ENCODE results near the gene TIMM9. TPM values are rescaled to one million over a fixed set of nuclear protein-coding genes. Genes with fewer than 3 reads are reported as not detected.

Gene TIMM9
- polyA plus RNA-seq, 1 of the 3 experiments (the other 2 are of a cell fraction) = 17.9 TPM

DNA sequence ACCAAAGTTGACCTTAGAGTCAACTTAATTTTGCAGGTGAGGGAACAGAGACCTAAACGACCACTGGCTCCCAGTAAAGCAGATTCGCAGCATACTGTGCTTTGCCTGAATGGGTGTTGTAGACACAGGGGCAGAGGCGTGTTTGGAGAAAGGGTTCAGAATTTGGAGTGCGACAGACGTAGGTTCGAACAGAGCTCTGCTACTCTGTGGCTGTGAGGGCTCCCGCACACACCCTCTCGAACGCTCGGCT lies 31.8 kb downstream of the TIMM9 start:
- no peaks in the 10 kb centered on the region for H3K27me3 ChIP-seq (ENCODE audit: insufficient read depth)
- H3K9me3 ChIP-seq = no peaks in the 10 kb centered on the region
- no peaks in the 10 kb centered on the region for H4K20me1 ChIP-seq (ENCODE audit: insufficient read depth)
- peaks cover 0 to 6% of the 10 kb centered on the region in 2 experiments; a peak in 1 of 4 replicates for H3K4me1 ChIP-seq (ENCODE audit: control insufficient read depth in 1 of 2, insufficient read depth in 2 of 2, low read depth in 1 of 2, low read length in 1 of 2)
- no peaks in the 10 kb centered on the region for H3K9me2 ChIP-seq
- no peak for DNase-seq
- TF ChIP-seq RAD21 (IDR thresholded peaks at IDR 0.05; ENCODE audit: low read length) (no peak), RCOR1 (IDR thresholded peaks at IDR 0.05; ENCODE audit: low read length) (no peak), MEF2A (IDR thresholded peaks at IDR 0.05; ENCODE audit: borderline replicate concordance, low read depth) (no peak), TAF1 (IDR thresholded peaks at IDR 0.05; ENCODE audit: borderline replicate concordance, low read depth, low read length) (no peak), TEAD4 (IDR thresholded peaks at IDR 0.05; ENCODE audit: borderline replicate concordance, insufficient read depth) (no peak), FOXM1 (IDR thresholded peaks at IDR 0.05; ENCODE audit: low read depth) (no peak), RXRA (IDR thresholded peaks at IDR 0.05; ENCODE audit: borderline replicate concordance, low read depth) (no peak), MXI1 (IDR thresholded peaks at IDR 0.05; ENCODE audit: low read depth, low read length) (no peak), RFX5 (IDR thresholded peaks at IDR 0.05; ENCODE audit: low read length) (no peak), NRF1 (IDR thresholded peaks at IDR 0.05; ENCODE audit: low read depth, low read length) (no peak), SIN3A (IDR thresholded peaks at IDR 0.05; ENCODE audit: borderline replicate concordance, low read depth, low read length) (no peak), POLR2AphosphoS5 (IDR thresholded peaks at IDR 0.05; ENCODE audit: low read depth, low read length) (no peak)
- TF ChIP-seq, protein P1, sequence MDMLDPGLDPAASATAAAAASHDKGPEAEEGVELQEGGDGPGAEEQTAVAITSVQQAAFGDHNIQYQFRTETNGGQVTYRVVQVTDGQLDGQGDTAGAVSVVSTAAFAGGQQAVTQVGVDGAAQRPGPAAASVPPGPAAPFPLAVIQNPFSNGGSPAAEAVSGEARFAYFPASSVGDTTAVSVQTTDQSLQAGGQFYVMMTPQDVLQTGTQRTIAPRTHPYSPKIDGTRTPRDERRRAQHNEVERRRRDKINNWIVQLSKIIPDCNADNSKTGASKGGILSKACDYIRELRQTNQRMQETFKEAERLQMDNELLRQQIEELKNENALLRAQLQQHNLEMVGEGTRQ (IDR thresholded peaks at IDR 0.05; ENCODE audit: borderline replicate concordance, low read depth, low read length) = no peak
- TF ChIP-seq, protein P2, sequence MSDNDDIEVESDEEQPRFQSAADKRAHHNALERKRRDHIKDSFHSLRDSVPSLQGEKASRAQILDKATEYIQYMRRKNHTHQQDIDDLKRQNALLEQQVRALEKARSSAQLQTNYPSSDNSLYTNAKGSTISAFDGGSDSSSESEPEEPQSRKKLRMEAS (IDR thresholded peaks at IDR 0.05; ENCODE audit: low read depth) = no peak
- TF ChIP-seq, protein P3, sequence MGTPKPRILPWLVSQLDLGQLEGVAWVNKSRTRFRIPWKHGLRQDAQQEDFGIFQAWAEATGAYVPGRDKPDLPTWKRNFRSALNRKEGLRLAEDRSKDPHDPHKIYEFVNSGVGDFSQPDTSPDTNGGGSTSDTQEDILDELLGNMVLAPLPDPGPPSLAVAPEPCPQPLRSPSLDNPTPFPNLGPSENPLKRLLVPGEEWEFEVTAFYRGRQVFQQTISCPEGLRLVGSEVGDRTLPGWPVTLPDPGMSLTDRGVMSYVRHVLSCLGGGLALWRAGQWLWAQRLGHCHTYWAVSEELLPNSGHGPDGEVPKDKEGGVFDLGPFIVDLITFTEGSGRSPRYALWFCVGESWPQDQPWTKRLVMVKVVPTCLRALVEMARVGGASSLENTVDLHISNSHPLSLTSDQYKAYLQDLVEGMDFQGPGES (IDR thresholded peaks at IDR 0.05; ENCODE audit: low read depth, low read length) = no peak
- TF ChIP-seq, protein P4, sequence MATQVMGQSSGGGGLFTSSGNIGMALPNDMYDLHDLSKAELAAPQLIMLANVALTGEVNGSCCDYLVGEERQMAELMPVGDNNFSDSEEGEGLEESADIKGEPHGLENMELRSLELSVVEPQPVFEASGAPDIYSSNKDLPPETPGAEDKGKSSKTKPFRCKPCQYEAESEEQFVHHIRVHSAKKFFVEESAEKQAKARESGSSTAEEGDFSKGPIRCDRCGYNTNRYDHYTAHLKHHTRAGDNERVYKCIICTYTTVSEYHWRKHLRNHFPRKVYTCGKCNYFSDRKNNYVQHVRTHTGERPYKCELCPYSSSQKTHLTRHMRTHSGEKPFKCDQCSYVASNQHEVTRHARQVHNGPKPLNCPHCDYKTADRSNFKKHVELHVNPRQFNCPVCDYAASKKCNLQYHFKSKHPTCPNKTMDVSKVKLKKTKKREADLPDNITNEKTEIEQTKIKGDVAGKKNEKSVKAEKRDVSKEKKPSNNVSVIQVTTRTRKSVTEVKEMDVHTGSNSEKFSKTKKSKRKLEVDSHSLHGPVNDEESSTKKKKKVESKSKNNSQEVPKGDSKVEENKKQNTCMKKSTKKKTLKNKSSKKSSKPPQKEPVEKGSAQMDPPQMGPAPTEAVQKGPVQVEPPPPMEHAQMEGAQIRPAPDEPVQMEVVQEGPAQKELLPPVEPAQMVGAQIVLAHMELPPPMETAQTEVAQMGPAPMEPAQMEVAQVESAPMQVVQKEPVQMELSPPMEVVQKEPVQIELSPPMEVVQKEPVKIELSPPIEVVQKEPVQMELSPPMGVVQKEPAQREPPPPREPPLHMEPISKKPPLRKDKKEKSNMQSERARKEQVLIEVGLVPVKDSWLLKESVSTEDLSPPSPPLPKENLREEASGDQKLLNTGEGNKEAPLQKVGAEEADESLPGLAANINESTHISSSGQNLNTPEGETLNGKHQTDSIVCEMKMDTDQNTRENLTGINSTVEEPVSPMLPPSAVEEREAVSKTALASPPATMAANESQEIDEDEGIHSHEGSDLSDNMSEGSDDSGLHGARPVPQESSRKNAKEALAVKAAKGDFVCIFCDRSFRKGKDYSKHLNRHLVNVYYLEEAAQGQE (IDR thresholded peaks at IDR 0.05; ENCODE audit: low read depth, low read length) = no peak
- TF ChIP-seq, protein P5, sequence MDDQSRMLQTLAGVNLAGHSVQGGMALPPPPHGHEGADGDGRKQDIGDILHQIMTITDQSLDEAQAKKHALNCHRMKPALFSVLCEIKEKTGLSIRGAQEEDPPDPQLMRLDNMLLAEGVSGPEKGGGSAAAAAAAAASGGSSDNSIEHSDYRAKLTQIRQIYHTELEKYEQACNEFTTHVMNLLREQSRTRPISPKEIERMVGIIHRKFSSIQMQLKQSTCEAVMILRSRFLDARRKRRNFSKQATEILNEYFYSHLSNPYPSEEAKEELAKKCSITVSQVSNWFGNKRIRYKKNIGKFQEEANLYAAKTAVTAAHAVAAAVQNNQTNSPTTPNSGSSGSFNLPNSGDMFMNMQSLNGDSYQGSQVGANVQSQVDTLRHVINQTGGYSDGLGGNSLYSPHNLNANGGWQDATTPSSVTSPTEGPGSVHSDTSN (IDR thresholded peaks at IDR 0.05) = no peak
- TF ChIP-seq, protein P6, sequence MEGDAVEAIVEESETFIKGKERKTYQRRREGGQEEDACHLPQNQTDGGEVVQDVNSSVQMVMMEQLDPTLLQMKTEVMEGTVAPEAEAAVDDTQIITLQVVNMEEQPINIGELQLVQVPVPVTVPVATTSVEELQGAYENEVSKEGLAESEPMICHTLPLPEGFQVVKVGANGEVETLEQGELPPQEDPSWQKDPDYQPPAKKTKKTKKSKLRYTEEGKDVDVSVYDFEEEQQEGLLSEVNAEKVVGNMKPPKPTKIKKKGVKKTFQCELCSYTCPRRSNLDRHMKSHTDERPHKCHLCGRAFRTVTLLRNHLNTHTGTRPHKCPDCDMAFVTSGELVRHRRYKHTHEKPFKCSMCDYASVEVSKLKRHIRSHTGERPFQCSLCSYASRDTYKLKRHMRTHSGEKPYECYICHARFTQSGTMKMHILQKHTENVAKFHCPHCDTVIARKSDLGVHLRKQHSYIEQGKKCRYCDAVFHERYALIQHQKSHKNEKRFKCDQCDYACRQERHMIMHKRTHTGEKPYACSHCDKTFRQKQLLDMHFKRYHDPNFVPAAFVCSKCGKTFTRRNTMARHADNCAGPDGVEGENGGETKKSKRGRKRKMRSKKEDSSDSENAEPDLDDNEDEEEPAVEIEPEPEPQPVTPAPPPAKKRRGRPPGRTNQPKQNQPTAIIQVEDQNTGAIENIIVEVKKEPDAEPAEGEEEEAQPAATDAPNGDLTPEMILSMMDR (IDR thresholded peaks at IDR 0.05) = no peak
- H3K36me3 ChIP-seq (replicated peaks in 1 of 2; ENCODE audit: control insufficient read depth in 1 of 2, insufficient read depth in 2 of 2, low read length in 1 of 2) = no peaks in the 10 kb centered on the region
- H3K4me3 ChIP-seq (ENCODE audit: low read depth in 2 of 2, low read length in 1 of 2) = peak overlapping the region; percentile 47 to 60; a peak in 3 of 4 replicates
- ChIA-PET POLR2A (interaction anchor here (1.0 to 1.1 kb wide), 2 partner anchors 75 to 98 kb away, joined by 3 to 6 read pairs; partner anchors contain the start of gene ARID4A), CTCF (interaction anchor here (0.7 to 2.9 kb wide), 19 partner anchors 9 to 287 kb away, joined by 3 to 19 read pairs (median 4); partner anchors contain the start of genes KIAA0586, PSMA3 and TIMM9)
- H3K27ac ChIP-seq (ENCODE audit: low read depth in 2 of 2, low read length in 1 of 2) = no peak overlapping the region
- no peaks in the 10 kb centered on the region for H3K79me2 ChIP-seq (ENCODE audit: insufficient read depth)
- peaks cover 5% of the 10 kb centered on the region for H3F3A ChIP-seq (replicated peaks; ENCODE audit: insufficient read depth)
- 35% methylated on average over 7 of the region's 10 CpGs for WGBS (ENCODE audit: low lambda C conversion rate)
- peak overlapping the region; percentile 95; the same call in 1 of the 2 replicates for H2AFZ ChIP-seq (ENCODE audit: low read depth)
- H3K9ac ChIP-seq = peak overlapping the region; percentile 53; the same call in 1 of the 2 replicates
- peak overlapping the region; percentile 49; the same call in 1 of the 2 replicates for H3K4me2 ChIP-seq
